IPS-NIHi11 (cell line): ENCODE results near the gene KIR2DL3.
"Not testable (repeated sequence)": the region's sequence is repeated elsewhere in the genome, so short reads cannot be mapped to it uniquely, and the experiment has no call there.

Experiments
- DNase-seq: peaks from one replicate; pipeline ENCODE4 v3.0.0; 2012; ENCODE audit warnings: mixed read lengths, low spot score

KIR2DL3 gene

GRCh38 chr19:54738306-54738705 is at the start of gene KIR2DL3:
Gene KIR2DL3 (plus strand): TSS chr19:54738513. CDS start chr19:54738546, 33 bp downstream.
- not testable (repeated sequence) for DNase-seq

- no peak for DNase-seq
Measured at GRCh38 chr19:54691582-54692297, 46.6 kb upstream of the KIR2DL3 start.

- DNase-seq = no peak
Measured at GRCh38 chr19:54692298-54692615, 46.1 kb upstream of the KIR2DL3 start.

GRCh38 chr19:54694648-54695047 is 43.7 kb upstream of the KIR2DL3 start:
- no peak for DNase-seq

GRCh38 chr19:54696117-54696548 is 42.2 kb upstream of the KIR2DL3 start:
- no peak for DNase-seq

GRCh38 chr19:54696766-54697165 is 41.5 kb upstream of the KIR2DL3 start:
- DNase-seq = no peak

- not testable (repeated sequence) for DNase-seq
Measured at GRCh38 chr19:54697716-54698115, 40.6 kb upstream of the KIR2DL3 start.

GRCh38 chr19:54704928-54705327 is 33.4 kb upstream of the KIR2DL3 start:
- no peak for DNase-seq

GRCh38 chr19:54707962-54708361 is 30.4 kb upstream of the KIR2DL3 start:
- DNase-seq = no peak

GRCh38 chr19:54708781-54709180 is 29.5 kb upstream of the KIR2DL3 start:
- no peak for DNase-seq

- no peak for DNase-seq
Measured at GRCh38 chr19:54709212-54709948, 28.9 kb upstream of the KIR2DL3 start.

- not testable (repeated sequence) for DNase-seq
Measured at GRCh38 chr19:54709956-54710355, 28.4 kb upstream of the KIR2DL3 start.

GRCh38 chr19:54724142-54724541 is 14.2 kb upstream of the KIR2DL3 start, which contains the start of gene KIR3DL3:
Gene KIR3DL3 (plus strand): TSS chr19:54724442. CDS start chr19:54724497, 55 bp downstream.
- DNase-seq = no peak

- no peak for DNase-seq
Measured at GRCh38 chr19:54724644-54725043, 13.7 kb upstream of the KIR2DL3 start.

- no peak for DNase-seq
Measured at GRCh38 chr19:54725321-54725720, 13.0 kb upstream of the KIR2DL3 start.

GRCh38 chr19:54727562-54727961 is 10.8 kb upstream of the KIR2DL3 start:
- no peak for DNase-seq

GRCh38 chr19:54728167-54728566 is 10.1 kb upstream of the KIR2DL3 start:
- DNase-seq = no peak

GRCh38 chr19:54729416-54730188 is 8.7 kb upstream of the KIR2DL3 start:
- DNase-seq = no peak

GRCh38 chr19:54731191-54731590 is 7.1 kb upstream of the KIR2DL3 start:
- DNase-seq = no peak

- DNase-seq = no peak
Measured at GRCh38 chr19:54738715-54739114, 402 bp downstream of the KIR2DL3 start.

GRCh38 chr19:54739587-54740497 is 1.5 kb downstream of the KIR2DL3 start:
- no peak for DNase-seq

GRCh38 chr19:54741950-54742349 is 3.6 kb downstream of the KIR2DL3 start:
- not testable (repeated sequence) for DNase-seq
